Pancreas (tissue), 10 donors: ENCODE results near the gene CSE1L. TPM values are rescaled to one million over a fixed set of nuclear protein-coding genes. Genes with fewer than 3 reads are reported as not detected.
"Not testable (repeated sequence)": the region's sequence is repeated elsewhere in the genome, so short reads cannot be mapped to it uniquely, and the experiment has no call there.

Experiments
- ATAC-seq, 4 donors: fragments of 200-7000 bp; cut with Tn5 transposase; one replicate each; pipeline versions ENCODE4 v1.8.0 to v1.9.1; 2020; ENCODE audit warnings: mild to moderate bottlenecking in 4 of 4, moderate library complexity in 4 of 4
- DNase-seq, 6 donors: peaks; one replicate each; pipeline ENCODE4 v3.0.0-alpha.2; 2020
- FAIRE-seq: peaks from 2 replicates; lab custom pipeline; 2012; peaks lifted over from hg19 to GRCh38; lab: Jason Lieb, UNC
- H3K27ac ChIP-seq, 4 donors: fragments of 200-600 bp; sonication (generic); 1 replicate in 3 of 4; 2 replicates in 1 of 4; pipeline versions ENCODE4 v1.5.0 to v1.8.0; 2020
- H3K27me3 ChIP-seq, 4 donors: fragments of 200-600 bp; one replicate each; pipeline ENCODE4 v1.8.0; 2021
- H3K36me3 ChIP-seq, 3 donors: fragments of 200-600 bp; sonication (generic) in 1 of 3; one replicate each; pipeline versions ENCODE4 v1.5.0 to v1.8.0; 2020 to 2021
- H3K4me1 ChIP-seq, 3 donors: fragments of 200-600 bp; one replicate each; pipeline ENCODE4 v1.8.0; 2021
- H3K4me3 ChIP-seq, 4 donors: fragments of 200-600 bp; sonication (generic) in 2 of 4; one replicate each; pipeline versions ENCODE4 v1.5.0 to v1.8.0; 2020 to 2021
- H3K9me3 ChIP-seq, 4 donors: fragments of 200-600 bp; one replicate each; pipeline ENCODE4 v1.8.0; 2021
- CTCF ChIP-seq, 4 donors: fragments of 200-600 bp; sonication (generic) in 3 of 4; IDR thresholded peaks; one replicate each; pipeline versions ENCODE4 v1.5.0 to v1.8.0; 2021; ENCODE audit warnings: antibody characterized with exemption in 4 of 4
- WGBS, 2 donors: extraction: QIAGEN DNeasy Blood & Tissue Kit; methylation state at CpG; one replicate each; pipeline ENCODE4 v1.1.7; 2013; 5-methylcytosine and 5-hydroxymethylcytosine counted together
- intact Hi-C, 3 donors: fragments of 100-400 bp; cut with DNase I; formaldehyde crosslinking; loops; one replicate each; pipeline versions ENCODE4 v1.11.1 to v1.14.2; 2022
- polyA plus RNA-seq, 2 donors: library from polyadenylated mRNA; stranded (reverse); fragments of 200-250 nt; gene quantifications; one replicate each; pipeline ENCODE4 v1.2.3, GENCODE V29; 2013
- total RNA-seq, 6 donors: library from RNA; stranded (reverse); fragmentation: NEBNext Ultra II Directional in 4 of 6; extraction: Animal tissue kit (Norgen Biotek cat#: 25700) in 4 of 6; gene quantifications; one replicate each; pipeline versions ENCODE4 v1.2.1 to v1.2.4, GENCODE V29; 2021 to 2023
- donor health status: healthy with polysubstance abuse.
- donor health status: DM: no; HTN: no; CAD: no; lungs with moderate emphysema.
- donor health status: DM: no; HTN: no; CAD: no.
- donor health status: control.
- donor health status: control.
- donor health status: Bipolar disorder and iron deficiency.
- donor health status: DM: yes; HTN: yes; CAD: no.
- donor health status: DM: no; HTN: no; CAD: no.
- donor health status: DM: no; HTN: no; CAD: no.
- donor health status: DM: yes; HTN: yes; CAD: no.

CSE1L gene
- total and polyA plus RNA-seq, 8 donors = 10.4 to 23.6 (median 17.7) TPM

- intact Hi-C loops = no loop called here
- H3K36me3 ChIP-seq = peaks cover 0 to 35% (median 10%) of the 10 kb centered on the region in 3 donors
- no peak for FAIRE-seq
- H3K27ac ChIP-seq = no peak overlapping the region
- TF ChIP-seq CTCF (IDR thresholded peaks at IDR 0.05) = no peak
- no peak overlapping the region for H3K4me3 ChIP-seq
- no peaks in the 10 kb centered on the region for H3K27me3 ChIP-seq
- ATAC-seq = no peak
- 90 to 95% methylated on average over 4 of the region's 4 CpGs for WGBS, 2 donors
- H3K9me3 ChIP-seq = no peaks in the 10 kb centered on the region
- no peaks in the 10 kb centered on the region for H3K4me1 ChIP-seq
- no peak for DNase-seq
Measured at GRCh38 chr20:49100972-49101371, 54.9 kb downstream of the CSE1L start.

- no peak for FAIRE-seq
- TF ChIP-seq CTCF (IDR thresholded peaks at IDR 0.05) = no peak
- Histone ChIP-seq H3K36me3 (peaks cover 0 to 22% (median 7%) of the 10 kb centered on the region in 3 donors), H3K4me1 (no peaks in the 10 kb centered on the region), H3K9me3 (no peaks in the 10 kb centered on the region), H3K4me3 (no peak overlapping the region), H3K27me3 (no peaks in the 10 kb centered on the region), H3K27ac (no peak overlapping the region)
- peak in 1 of 4 donors; percentile 6 for ATAC-seq
- WGBS, 2 donors = 92 to 96% methylated on average over 4 of the region's 4 CpGs
- intact Hi-C loops = no loop called here
- no peak for DNase-seq
Measured at GRCh38 chr20:49103019-49103418, 56.9 kb downstream of the CSE1L start.

GRCh38 chr20:49103647-49104364 lies 57.7 kb downstream of the CSE1L start:
- WGBS, 2 donors = 92 to 95% methylated on average over 7 of the region's 7 CpGs
- intact Hi-C loops = no loop called here
- TF ChIP-seq CTCF (IDR thresholded peaks at IDR 0.05) = no peak
- ATAC-seq = no peak
- no peaks in the 10 kb centered on the region for H3K27me3 ChIP-seq
- H3K36me3 ChIP-seq = peaks cover 0 to 22% (median 7%) of the 10 kb centered on the region in 3 donors
- no peak for DNase-seq
- H3K4me3 ChIP-seq = no peak overlapping the region
- H3K9me3 ChIP-seq = no peaks in the 10 kb centered on the region
- H3K4me1 ChIP-seq = no peaks in the 10 kb centered on the region
- no peak overlapping the region for H3K27ac ChIP-seq
- no peak for FAIRE-seq

GRCh38 chr20:49104365-49104648 lies 58.2 kb downstream of the CSE1L start:
- H3K4me3 ChIP-seq = no peak overlapping the region
- no peaks in the 10 kb centered on the region for H3K4me1 ChIP-seq
- FAIRE-seq (no peak), DNase-seq (no peak), ATAC-seq (no peak)
- TF ChIP-seq CTCF (IDR thresholded peaks at IDR 0.05) = no peak
- H3K27ac ChIP-seq = no peak overlapping the region
- intact Hi-C loops = no loop called here
- 80 to 88% methylated on average over 3 of the region's 3 CpGs for WGBS, 2 donors
- no peaks in the 10 kb centered on the region for H3K27me3 ChIP-seq
- H3K9me3 ChIP-seq = no peaks in the 10 kb centered on the region
- peaks cover 0 to 22% (median 7%) of the 10 kb centered on the region in 3 donors for H3K36me3 ChIP-seq

DNA sequence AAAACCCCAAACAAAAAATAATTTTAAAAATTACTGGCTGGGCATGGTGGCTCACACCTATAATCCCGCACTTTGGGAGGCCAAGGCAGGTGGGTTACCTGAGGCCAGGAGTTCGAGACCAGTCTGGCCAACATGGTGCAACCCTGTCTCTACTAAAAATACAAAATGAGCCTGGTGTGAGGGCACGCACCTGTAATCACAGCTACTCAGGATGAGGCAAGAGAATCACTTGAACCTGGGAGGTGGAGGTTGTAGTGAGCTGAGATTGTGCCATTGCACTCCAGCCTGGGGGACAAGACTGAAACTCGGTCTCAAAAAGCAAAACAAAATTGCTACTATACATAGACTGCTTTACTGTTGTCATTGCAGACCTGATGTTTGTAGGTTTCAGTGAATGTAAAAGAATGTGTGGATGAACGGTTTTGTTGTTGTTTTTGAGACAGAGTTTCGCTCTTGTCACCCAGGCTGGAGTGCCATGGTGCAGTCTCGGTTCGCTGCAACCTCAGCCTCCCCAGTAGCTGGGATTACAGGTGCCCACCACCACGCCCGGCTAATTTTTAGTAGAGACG lies 59.0 kb downstream of the CSE1L start:
- FAIRE-seq, H3K27me3 ChIP-seq, intact Hi-C loops, DNase-seq, ATAC-seq, H3K9me3 ChIP-seq, H3K4me3 ChIP-seq, H3K27ac ChIP-seq, H3K4me1 ChIP-seq: not testable (repeated sequence)
- peaks cover 0 to 22% (median 7%) of the 10 kb centered on the region in 3 donors for H3K36me3 ChIP-seq
- 97 to 98% methylated on average over 11 of the region's 11 CpGs for WGBS, 2 donors
